Measurements from ENCODE around the gene DAAM1.

Gene DAAM1

DNA sequence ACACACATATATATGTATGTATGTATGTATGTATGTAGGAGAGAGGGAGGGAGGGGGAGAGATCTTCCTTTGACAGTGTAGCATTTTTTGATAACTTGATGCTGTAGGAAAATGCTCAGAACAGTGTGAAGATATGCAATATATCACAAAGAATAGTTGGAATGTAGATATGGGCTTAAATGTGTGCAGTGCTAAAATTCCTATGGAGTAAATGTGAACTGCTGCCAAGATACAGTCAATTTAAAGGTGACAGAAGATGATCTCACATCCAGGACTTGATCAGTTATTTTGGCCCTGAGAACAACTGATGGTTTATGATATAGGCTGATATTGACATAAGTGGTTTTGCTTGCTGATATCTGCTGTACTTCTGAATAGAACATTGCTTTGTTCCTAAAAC, 84.2 kb downstream of the DAAM1 start:
- Histone ChIP-seq H3K4me1 (ENCODE audit: low read length) (peaks cover 61% of the 10 kb centered on the region), H2AFZ (ENCODE audit: low read depth, low read length) (no peak overlapping the region), H3K27ac (ENCODE audit: low read length) (no peak overlapping the region), H3K4me2 (ENCODE audit: low read length) (no peak overlapping the region), H3K9ac (ENCODE audit: low read length) (no peak overlapping the region), H3K9me3 (ENCODE audit: insufficient read depth, low read length) (no peaks in the 10 kb centered on the region), H3K36me3 (replicated peaks; ENCODE audit: low read depth, low read length) (peaks cover 6% of the 10 kb centered on the region), H3K4me3 (ENCODE audit: low read length) (no peak overlapping the region), H4K20me1 (ENCODE audit: insufficient read depth, low read length) (no peaks in the 10 kb centered on the region), H3K27me3 (ENCODE audit: low read depth, low read length) (no peaks in the 10 kb centered on the region), H3K79me2 (ENCODE audit: low read length) (no peaks in the 10 kb centered on the region)
- TF ChIP-seq, protein P1, sequence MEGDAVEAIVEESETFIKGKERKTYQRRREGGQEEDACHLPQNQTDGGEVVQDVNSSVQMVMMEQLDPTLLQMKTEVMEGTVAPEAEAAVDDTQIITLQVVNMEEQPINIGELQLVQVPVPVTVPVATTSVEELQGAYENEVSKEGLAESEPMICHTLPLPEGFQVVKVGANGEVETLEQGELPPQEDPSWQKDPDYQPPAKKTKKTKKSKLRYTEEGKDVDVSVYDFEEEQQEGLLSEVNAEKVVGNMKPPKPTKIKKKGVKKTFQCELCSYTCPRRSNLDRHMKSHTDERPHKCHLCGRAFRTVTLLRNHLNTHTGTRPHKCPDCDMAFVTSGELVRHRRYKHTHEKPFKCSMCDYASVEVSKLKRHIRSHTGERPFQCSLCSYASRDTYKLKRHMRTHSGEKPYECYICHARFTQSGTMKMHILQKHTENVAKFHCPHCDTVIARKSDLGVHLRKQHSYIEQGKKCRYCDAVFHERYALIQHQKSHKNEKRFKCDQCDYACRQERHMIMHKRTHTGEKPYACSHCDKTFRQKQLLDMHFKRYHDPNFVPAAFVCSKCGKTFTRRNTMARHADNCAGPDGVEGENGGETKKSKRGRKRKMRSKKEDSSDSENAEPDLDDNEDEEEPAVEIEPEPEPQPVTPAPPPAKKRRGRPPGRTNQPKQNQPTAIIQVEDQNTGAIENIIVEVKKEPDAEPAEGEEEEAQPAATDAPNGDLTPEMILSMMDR (IDR thresholded peaks at IDR 0.05; ENCODE audit: low read depth, low read length), result no peak
- no peak for TF ChIP-seq EZH2phosphoT487 (IDR thresholded peaks at IDR 0.05; ENCODE audit: low read depth)

DNA sequence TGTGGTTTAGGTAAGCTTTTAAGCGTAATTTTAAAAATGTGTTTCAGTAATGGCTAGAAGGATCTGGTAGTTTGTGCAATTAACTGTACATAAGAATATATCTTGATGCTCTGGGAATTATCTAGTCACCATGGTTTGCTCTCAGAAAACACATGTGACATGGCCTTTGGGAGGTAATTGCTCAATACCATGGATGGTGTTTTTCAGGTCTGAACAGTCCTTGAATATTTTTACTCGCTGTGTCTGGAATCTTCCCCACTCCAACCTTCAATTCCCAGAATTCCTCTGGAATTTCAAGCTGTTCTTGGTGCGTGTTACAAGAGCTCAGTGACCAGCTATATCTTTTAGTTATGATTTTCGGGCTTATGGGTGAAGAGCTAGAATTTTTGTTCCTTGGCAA, 85.3 kb downstream of the DAAM1 start:
- Histone ChIP-seq H3K27ac (ENCODE audit: low read length) (no peak overlapping the region), H2AFZ (ENCODE audit: low read depth, low read length) (no peak overlapping the region), H3K4me2 (ENCODE audit: low read length) (no peak overlapping the region), H3K27me3 (ENCODE audit: low read depth, low read length) (no peaks in the 10 kb centered on the region), H3K79me2 (ENCODE audit: low read length) (no peaks in the 10 kb centered on the region), H4K20me1 (ENCODE audit: insufficient read depth, low read length) (no peaks in the 10 kb centered on the region), H3K4me3 (ENCODE audit: low read length) (no peak overlapping the region), H3K36me3 (replicated peaks; ENCODE audit: low read depth, low read length) (peaks cover 6% of the 10 kb centered on the region), H3K9me3 (ENCODE audit: insufficient read depth, low read length) (no peaks in the 10 kb centered on the region), H3K9ac (ENCODE audit: low read length) (no peak overlapping the region), H3K4me1 (ENCODE audit: low read length) (peaks cover 63% of the 10 kb centered on the region)
- TF ChIP-seq EZH2phosphoT487 (IDR thresholded peaks at IDR 0.05; ENCODE audit: low read depth), result no peak
- TF ChIP-seq, protein P1 (IDR thresholded peaks at IDR 0.05; ENCODE audit: low read depth, low read length), result no peak

DNA sequence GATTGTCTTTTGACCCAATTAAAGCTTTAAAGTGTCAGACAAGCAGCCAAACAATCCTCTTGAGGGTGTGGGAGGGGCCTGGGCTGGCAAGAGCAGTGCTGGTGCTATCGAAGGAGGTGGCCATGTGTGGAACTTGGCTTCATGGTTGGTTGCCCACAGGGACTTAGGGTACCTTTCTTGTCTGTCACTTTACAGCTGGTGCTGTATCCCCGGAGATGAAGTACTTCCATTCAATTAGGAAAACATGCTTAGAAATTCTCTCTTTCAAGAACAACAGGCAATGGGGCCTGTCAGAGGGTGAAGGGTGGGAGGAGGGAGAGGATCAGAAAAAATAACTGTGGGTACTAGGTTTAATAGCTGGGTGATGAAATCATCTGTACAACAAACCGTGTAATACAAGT, 86.5 kb downstream of the DAAM1 start:
- Histone ChIP-seq H3K4me3 (ENCODE audit: low read length) (peak overlapping the region; percentile 67), H3K79me2 (ENCODE audit: low read length) (no peaks in the 10 kb centered on the region), H3K9me3 (ENCODE audit: insufficient read depth, low read length) (no peaks in the 10 kb centered on the region), H3K4me1 (ENCODE audit: low read length) (peaks cover 55% of the 10 kb centered on the region), H3K4me2 (ENCODE audit: low read length) (peak overlapping the region; percentile 84), H2AFZ (ENCODE audit: low read depth, low read length) (no peak overlapping the region), H4K20me1 (ENCODE audit: insufficient read depth, low read length) (no peaks in the 10 kb centered on the region), H3K27me3 (ENCODE audit: low read depth, low read length) (no peaks in the 10 kb centered on the region), H3K9ac (ENCODE audit: low read length) (peak overlapping the region; percentile 57), H3K27ac (ENCODE audit: low read length) (peak overlapping the region; percentile 94), H3K36me3 (replicated peaks; ENCODE audit: low read depth, low read length) (peaks cover 3% of the 10 kb centered on the region)
- TF ChIP-seq, protein P1 (IDR thresholded peaks at IDR 0.05; ENCODE audit: low read depth, low read length), result no peak
- no peak for TF ChIP-seq EZH2phosphoT487 (IDR thresholded peaks at IDR 0.05; ENCODE audit: low read depth)

DNA sequence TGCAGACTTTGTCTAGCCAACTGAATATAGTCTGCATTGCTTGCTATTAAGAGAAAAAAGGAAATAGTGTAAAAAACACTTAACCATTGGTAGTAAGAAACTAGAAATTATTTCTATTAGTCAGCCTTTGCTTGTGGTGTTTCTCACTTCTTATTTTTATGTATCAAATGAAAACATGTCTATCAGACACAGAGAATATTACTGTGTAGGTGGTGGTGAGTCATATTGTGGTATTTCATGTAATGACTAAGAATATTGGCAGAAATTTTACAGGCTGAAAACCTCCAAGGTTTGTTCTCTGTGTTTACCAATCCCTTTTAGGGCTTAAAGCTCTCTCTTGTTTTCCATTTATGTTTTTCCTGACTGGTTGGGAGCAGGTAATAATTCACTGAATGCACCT, 87.2 kb downstream of the DAAM1 start:
- peak overlapping the region; percentile 94 for H3K27ac ChIP-seq (ENCODE audit: low read length)
- TF ChIP-seq, protein P1 (IDR thresholded peaks at IDR 0.05; ENCODE audit: low read depth, low read length), result no peak
- peak; percentile 59; the same call in 1 of the 2 replicates for TF ChIP-seq EZH2phosphoT487 (IDR thresholded peaks at IDR 0.05; ENCODE audit: low read depth)

More for the DNA sequence above, 87.2 kb downstream of the DAAM1 start:
- Histone ChIP-seq H3K9me3 (ENCODE audit: insufficient read depth, low read length) (no peaks in the 10 kb centered on the region), H2AFZ (ENCODE audit: low read depth, low read length) (no peak overlapping the region), H3K4me3 (ENCODE audit: low read length) (peak overlapping the region; percentile 67), H3K79me2 (ENCODE audit: low read length) (no peaks in the 10 kb centered on the region), H3K4me1 (ENCODE audit: low read length) (peaks cover 49% of the 10 kb centered on the region), H3K27me3 (ENCODE audit: low read depth, low read length) (no peaks in the 10 kb centered on the region), H3K9ac (ENCODE audit: low read length) (peak overlapping the region; percentile 57), H4K20me1 (ENCODE audit: insufficient read depth, low read length) (no peaks in the 10 kb centered on the region), H3K4me2 (ENCODE audit: low read length) (peak overlapping the region; percentile 84), H3K36me3 (replicated peaks; ENCODE audit: low read depth, low read length) (peaks cover 3% of the 10 kb centered on the region)
